AG09309 (cell line): ENCODE measurements around the gene PLEKHA8.
"Not testable (repeated sequence)": the region's sequence is repeated elsewhere in the genome, so short reads cannot be mapped to it uniquely, and the experiment has no call there.

Experiments
- DNase-seq: peaks from one replicate; pipeline ENCODE4 v3.0.0-alpha.2; 2010; ENCODE audit warnings: low read depth
- H3K4me3 ChIP-seq: 2 replicates; pipeline ENCODE4 v1.5.1; 2011; ENCODE audit warnings: mild to moderate bottlenecking, low read depth, low read length, moderate library complexity; ENCODE audit not compliant: control insufficient read depth
- TF ChIP-seq, protein P1 (sequence below): IDR thresholded peaks from 2 replicates; pipeline ENCODE4 v1.5.1; 2011; ENCODE audit warnings: mild to moderate bottlenecking, low read depth, low read length, inconsistent platforms; ENCODE audit not compliant: insufficient read depth, control insufficient read depth; ENCODE audit errors: missing control alignments

Gene PLEKHA8

DNA sequence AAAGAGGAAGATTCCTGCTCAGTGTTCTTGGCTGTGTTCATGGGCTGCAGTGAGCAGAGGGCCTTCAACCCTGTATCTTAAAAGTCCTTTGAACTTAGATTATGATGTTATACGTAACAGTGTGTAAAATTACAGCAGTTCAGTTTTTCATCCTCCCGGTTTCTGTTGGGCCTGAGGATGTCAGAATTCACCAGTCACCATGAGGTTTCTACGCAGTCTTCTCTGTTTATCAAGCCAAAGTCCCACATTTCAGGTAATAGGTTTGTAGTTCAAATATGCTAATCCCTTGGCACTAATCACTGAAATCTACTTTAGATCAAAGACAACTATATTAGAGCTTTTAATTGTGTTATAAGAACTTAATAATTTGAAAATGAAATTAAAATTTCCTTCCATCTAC, 24.9 kb downstream of the PLEKHA8 start:
- H3K4me3 ChIP-seq = no peak overlapping the region
- TF ChIP-seq, protein P1, sequence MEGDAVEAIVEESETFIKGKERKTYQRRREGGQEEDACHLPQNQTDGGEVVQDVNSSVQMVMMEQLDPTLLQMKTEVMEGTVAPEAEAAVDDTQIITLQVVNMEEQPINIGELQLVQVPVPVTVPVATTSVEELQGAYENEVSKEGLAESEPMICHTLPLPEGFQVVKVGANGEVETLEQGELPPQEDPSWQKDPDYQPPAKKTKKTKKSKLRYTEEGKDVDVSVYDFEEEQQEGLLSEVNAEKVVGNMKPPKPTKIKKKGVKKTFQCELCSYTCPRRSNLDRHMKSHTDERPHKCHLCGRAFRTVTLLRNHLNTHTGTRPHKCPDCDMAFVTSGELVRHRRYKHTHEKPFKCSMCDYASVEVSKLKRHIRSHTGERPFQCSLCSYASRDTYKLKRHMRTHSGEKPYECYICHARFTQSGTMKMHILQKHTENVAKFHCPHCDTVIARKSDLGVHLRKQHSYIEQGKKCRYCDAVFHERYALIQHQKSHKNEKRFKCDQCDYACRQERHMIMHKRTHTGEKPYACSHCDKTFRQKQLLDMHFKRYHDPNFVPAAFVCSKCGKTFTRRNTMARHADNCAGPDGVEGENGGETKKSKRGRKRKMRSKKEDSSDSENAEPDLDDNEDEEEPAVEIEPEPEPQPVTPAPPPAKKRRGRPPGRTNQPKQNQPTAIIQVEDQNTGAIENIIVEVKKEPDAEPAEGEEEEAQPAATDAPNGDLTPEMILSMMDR = no peak
- DNase-seq = no peak

DNA sequence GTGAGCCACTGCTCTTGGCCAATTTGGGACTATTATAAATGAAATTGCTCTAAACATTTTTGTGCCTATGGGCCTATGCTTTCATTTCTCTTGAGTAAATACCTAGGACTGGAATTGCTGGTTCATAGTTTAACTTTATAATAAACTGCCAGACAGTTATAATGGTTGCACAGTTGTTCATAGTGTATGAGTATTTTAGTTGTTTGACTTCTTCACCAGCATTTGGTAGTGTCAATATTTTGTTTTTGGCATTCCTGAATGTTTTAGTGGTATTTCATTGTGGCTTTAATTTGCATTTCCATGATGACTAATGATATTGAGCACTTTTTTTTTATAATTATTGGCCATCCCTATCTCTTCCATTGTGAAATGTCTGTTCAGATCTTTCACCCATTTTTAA, 29.5 kb downstream of the PLEKHA8 start:
- TF ChIP-seq, protein P1 = no peak
- no peak overlapping the region for H3K4me3 ChIP-seq
- no peak for DNase-seq

- H3K4me3 ChIP-seq, DNase-seq: not testable (repeated sequence)
- TF ChIP-seq, protein P1 = peak; percentile 51
Observed at GRCh38 chr7:30061786-30062185, 33.6 kb downstream of the PLEKHA8 start.

GRCh38 chr7:30062587-30062986, 34.4 kb downstream of the PLEKHA8 start:
- H3K4me3 ChIP-seq = no peak overlapping the region
- peak; percentile 28 for DNase-seq
- TF ChIP-seq, protein P1 = peak; percentile 58

DNA sequence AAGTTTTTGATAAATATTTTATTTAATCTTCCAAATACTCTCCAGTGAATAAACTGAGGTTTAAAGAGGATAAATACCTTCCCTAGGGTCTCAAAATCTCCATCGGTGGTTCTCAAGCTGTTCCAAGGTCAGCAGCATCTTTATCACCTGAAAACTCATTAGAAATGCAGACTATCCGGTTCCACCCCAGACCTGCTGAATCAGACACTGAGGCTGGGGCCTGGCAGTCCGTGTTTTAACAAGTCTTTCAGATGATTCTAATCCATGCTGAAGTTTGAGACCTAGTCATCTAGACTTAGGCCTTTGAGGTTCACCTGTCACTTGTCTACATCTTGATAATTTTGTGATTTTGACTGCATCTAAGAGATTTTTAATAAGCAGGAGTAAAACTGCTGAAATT, 37.5 kb downstream of the PLEKHA8 start:
- DNase-seq = no peak
- TF ChIP-seq, protein P1 = no peak
- H3K4me3 ChIP-seq = no peak overlapping the region

DNA sequence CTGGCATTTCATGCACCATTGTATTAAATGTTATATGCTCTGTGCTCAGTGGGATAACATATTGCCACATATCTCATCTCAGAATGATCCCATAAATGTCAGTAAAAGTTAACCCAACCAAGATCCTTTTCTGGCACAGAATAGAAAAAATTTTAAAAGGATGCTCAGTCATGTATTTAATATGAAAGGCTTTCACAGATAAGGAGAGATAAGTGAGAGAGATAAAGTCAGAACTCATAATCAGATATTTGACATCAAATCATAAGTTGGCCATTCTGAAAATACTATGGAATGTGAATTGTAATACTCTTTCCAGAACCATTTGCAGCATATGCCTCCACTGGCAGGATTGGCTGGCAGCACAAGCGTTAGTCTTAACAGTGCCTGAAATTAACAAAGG, 38.5 kb downstream of the PLEKHA8 start:
- TF ChIP-seq, protein P1 = no peak
- H3K4me3 ChIP-seq = no peak overlapping the region
- no peak for DNase-seq

DNA sequence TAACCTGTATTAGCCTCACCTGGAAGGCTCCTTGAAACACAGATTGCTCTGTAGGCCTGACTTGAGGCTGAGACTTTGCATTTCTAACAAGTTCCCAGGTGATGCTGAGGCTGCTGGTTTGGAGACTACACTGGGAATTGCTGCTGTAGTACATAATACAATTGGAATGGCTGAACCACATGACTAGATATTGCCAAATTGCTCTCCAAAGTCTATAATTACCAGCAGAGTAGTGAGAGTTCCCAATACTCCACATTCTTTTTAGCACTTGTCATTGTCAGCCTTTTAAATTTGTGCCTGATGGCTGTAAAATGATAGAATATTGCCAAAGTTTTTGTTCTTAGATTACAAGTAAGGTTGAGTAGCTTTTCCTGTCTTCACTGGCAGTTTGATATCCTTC, 39.9 kb downstream of the PLEKHA8 start:
- TF ChIP-seq, protein P1 = no peak
- H3K4me3 ChIP-seq = no peak overlapping the region
- peak; percentile 81 for DNase-seq
